GM12878 (cell line): ENCODE data around the gene MACROD2. TPM values are rescaled to one million over a fixed set of nuclear protein-coding genes. Genes with fewer than 3 reads are reported as not detected.

ENCODE experiments used
- ATAC-seq: fragments of 200-7000 bp; cut with Tn5 transposase; 3 replicates; pipeline ENCODE4 v1.9.1; 2020; ENCODE audit warnings: mild to moderate bottlenecking, moderate library complexity
- BruUV-seq: library from RNA; stranded (reverse); fragments of 400-500 nt; replicated peaks from 2 replicates; lab custom pipeline; 2021; lab: Mats Ljungman, UMichigan
- CTCF ChIA-PET: fragments of 300-600 bp; sonication (Branson Sonifier 250); formaldehyde crosslinking; extraction: SDS; loops from one replicate; lab custom pipeline; 2021; ENCODE audit warnings: inconsistent platforms; lab: Yijun Ruan, JAX
- POLR2A ChIA-PET: fragments of 350-600 bp; formaldehyde crosslinking; extraction: SDS; loops from one replicate; lab custom pipeline; 2021; ENCODE audit warnings: inconsistent platforms; lab: Charles Lee
- RAD21 ChIA-PET: fragments of 300-600 bp; sonication (Branson Sonifier 250); formaldehyde crosslinking; loops from one replicate; lab custom pipeline; 2023; ENCODE audit warnings: antibody characterized with exemption; ENCODE audit not compliant: unreplicated experiment; lab: Charles Lee
- SMC1A ChIA-PET: fragments of 300-600 bp; sonication (Branson Sonifier 250); formaldehyde crosslinking; loops from one replicate; lab custom pipeline; 2023; ENCODE audit not compliant: unreplicated experiment, uncharacterized antibody; lab: Charles Lee
- DNase-seq: peaks from one replicate; pipeline ENCODE4 v3.0.0-alpha.2; 2011; ENCODE audit warnings: low read depth, low spot score
- FAIRE-seq: peaks from 3 replicates; lab custom pipeline; 2011; peaks lifted over from hg19 to GRCh38; lab: Jason Lieb, UNC
- H2AFZ ChIP-seq: 2 replicates; pipeline ENCODE4 v1.6.0; 2011; ENCODE audit warnings: low read depth, low read length, control low read depth; ENCODE audit not compliant: control insufficient read depth
- H3K27ac ChIP-seq: 2 replicates; pipeline ENCODE4 v1.5.1; 2011; ENCODE audit warnings: control low read depth; ENCODE audit not compliant: control insufficient read depth, insufficient read depth
- H3K27me3 ChIP-seq, 2 experiments: replicated peaks in 1 of 2; 2 replicates each; pipeline versions ENCODE4 v1.6.0 to v1.6.1; 2011; ENCODE audit warnings: low read length in 1 of 2; ENCODE audit not compliant: control insufficient read depth in 2 of 2, insufficient read depth in 2 of 2
- H3K36me3 ChIP-seq, 2 experiments: 2 replicates each; pipeline ENCODE4 v1.5.1; 2011; ENCODE audit warnings: low read length in 1 of 2; ENCODE audit not compliant: control insufficient read depth in 2 of 2, insufficient read depth in 2 of 2
- H3K4me1 ChIP-seq: 2 replicates; pipeline ENCODE4 v1.6.1; 2011; ENCODE audit warnings: mild to moderate bottlenecking, low read length, moderate library complexity, mixed read lengths; ENCODE audit not compliant: control insufficient read depth, insufficient read depth
- H3K4me2 ChIP-seq: 2 replicates; pipeline ENCODE4 v1.6.0; 2011; ENCODE audit warnings: control low read depth; ENCODE audit not compliant: control insufficient read depth, insufficient read depth
- H3K4me3 ChIP-seq: fragments of 200-600 bp; sonication (generic); 2 replicates; pipeline ENCODE4 v1.5.1; 2016
- H3K79me2 ChIP-seq: 2 replicates; pipeline ENCODE4 v1.6.0; 2011; ENCODE audit warnings: low read length; ENCODE audit not compliant: control insufficient read depth, insufficient read depth
- H3K9ac ChIP-seq: 2 replicates; pipeline ENCODE4 v1.8.0; 2011; ENCODE audit warnings: low read length, control low read depth, mixed read lengths; ENCODE audit not compliant: control insufficient read depth, insufficient read depth
- H3K9me3 ChIP-seq: replicated peaks from 3 replicates; pipeline ENCODE4 v1.5.1; 2011; ENCODE audit warnings: mild to moderate bottlenecking, low read length; ENCODE audit not compliant: control insufficient read depth, insufficient read depth
- H4K20me1 ChIP-seq: 2 replicates; pipeline ENCODE4 v1.6.0; 2011; ENCODE audit not compliant: control insufficient read depth, insufficient read depth
- ATF3 ChIP-seq: IDR thresholded peaks from 2 replicates; pipeline ENCODE4 v1.6.1; 2011; ENCODE audit warnings: low read depth, mild to moderate bottlenecking, low read length, moderate library complexity, borderline replicate concordance; ENCODE audit errors: extremely low read depth
- ATF7 ChIP-seq: fragments of 450-650 bp; IDR thresholded peaks from 2 replicates; pipeline ENCODE4 v1.6.1; 2016; ENCODE audit warnings: low read depth, mild to moderate bottlenecking
- BACH1 ChIP-seq: fragments of 450-650 bp; IDR thresholded peaks from 2 replicates; pipeline ENCODE4 v1.6.1; 2017; ENCODE audit warnings: mild to moderate bottlenecking, borderline replicate concordance
- BHLHE40 ChIP-seq, 2 experiments: fragments of 450-650 bp in 1 of 2; IDR thresholded peaks; 2 replicates each; pipeline ENCODE4 v1.6.1; 2011 to 2017; ENCODE audit warnings: low read depth in 2 of 2, borderline replicate concordance in 1 of 2, improper control_type of control experiment in 1 of 2, low read length in 1 of 2, mild to moderate bottlenecking in 1 of 2
- BMI1 ChIP-seq: fragments of 450-650 bp; IDR thresholded peaks from 2 replicates; pipeline ENCODE4 v1.6.1; 2016; ENCODE audit warnings: mild to moderate bottlenecking, moderate library complexity, borderline replicate concordance
- CBX3 ChIP-seq: fragments of 200-600 bp; sonication (generic); IDR thresholded peaks from 2 replicates; pipeline ENCODE4 v1.6.1; 2016; ENCODE audit warnings: low read depth, borderline replicate concordance
- CTCF ChIP-seq, 3 experiments: IDR thresholded peaks in 2 of 3; conservative IDR thresholded peaks in 1 of 3; 2 replicates each; pipeline ENCODE4 v1.5.1; 2011; ENCODE audit warnings: low read depth in 3 of 3, low read length in 3 of 3, mild to moderate bottlenecking in 3 of 3, control low read depth in 2 of 3, moderate library complexity in 2 of 3, inconsistent platforms in 1 of 3, mixed read lengths in 1 of 3; ENCODE audit not compliant: control insufficient read depth in 2 of 3, insufficient read depth in 1 of 3; ENCODE audit errors: extremely low read depth in 1 of 3
- HCFC1 ChIP-seq: fragments of 150-350 bp; IDR thresholded peaks from 2 replicates; pipeline ENCODE4 v1.6.1; 2014; ENCODE audit warnings: low read length
- MTA2 ChIP-seq: fragments of 450-650 bp; IDR thresholded peaks from 2 replicates; pipeline ENCODE4 v1.6.1; 2016; ENCODE audit warnings: low read depth, mild to moderate bottlenecking, moderate library complexity
- SMARCA5 ChIP-seq: fragments of 450-650 bp; IDR thresholded peaks from 2 replicates; pipeline ENCODE4 v1.6.1; 2017; ENCODE audit warnings: mild to moderate bottlenecking
- TBL1XR1 ChIP-seq: IDR thresholded peaks from 2 replicates; pipeline ENCODE4 v1.6.1; 2012; ENCODE audit warnings: low read depth, low read length, improper control_type of control experiment
- TCF3 ChIP-seq: IDR thresholded peaks from 2 replicates; pipeline ENCODE4 v1.6.1; 2012; ENCODE audit warnings: low read depth, mild to moderate bottlenecking, low read length, borderline replicate concordance; ENCODE audit not compliant: insufficient read depth
- ZBED1 ChIP-seq: IDR thresholded peaks from 2 replicates; pipeline ENCODE4 v1.6.1; 2016; ENCODE audit warnings: borderline replicate concordance
- ZBTB40 ChIP-seq: fragments of 450-650 bp; IDR thresholded peaks from 2 replicates; pipeline ENCODE4 v1.6.1; 2016; ENCODE audit warnings: mild to moderate bottlenecking, moderate library complexity, borderline replicate concordance
- WGBS: methylation state at CpG from one replicate; pipeline ENCODE4 v1.1.6; 2016; ENCODE audit warnings: low lambda C conversion rate; ENCODE audit not compliant: insufficient replicate concordance, insufficient coverage; ENCODE audit errors: missing lambda C conversion rate; 5-methylcytosine and 5-hydroxymethylcytosine counted together
- in situ Hi-C: fragments of 300-500 bp; cut with MboI; formaldehyde crosslinking; loops from 9 replicates; pipeline ENCODE4 v1.14.3; 2018; ENCODE audit warnings: mixed read lengths
- intact Hi-C: fragments of 100-400 bp; cut with micrococcal nuclease; formaldehyde crosslinking; loops from one replicate; pipeline ENCODE4 v1.14.2; 2022; ENCODE audit not compliant: unreplicated experiment
- polyA plus RNA-seq, 11 experiments: library from polyadenylated mRNA; depleted of rRNA in 4 of 11; unstranded in 6 of 11; stranded (reverse) in 5 of 11; fragments of >200 nt; fragmentation: Nextera tagmentation in 4 of 11; fragmentation: Illumina TruSeq in 1 of 11; extraction: Ambion mirVana in 4 of 11; extraction: Trizol in 1 of 11; gene quantifications; 1 replicate in 1 of 11; 2 replicates in 10 of 11; pipeline versions ENCODE4 v1.2.1 to v1.2.3, GENCODE V29; 2011 to 2016; ENCODE audit warnings: inconsistent platforms in 2 of 11, missing spikeins in 2 of 11, low read depth in 1 of 11
- total RNA-seq, 4 experiments: library from RNA; depleted of rRNA in 3 of 4; stranded (reverse); fragments of >200 nt in 3 of 4; fragmentation: Illumina TruSeq in 1 of 4; extraction: Trizol in 1 of 4; gene quantifications; 2 replicates each; pipeline versions ENCODE4 v1.2.1 to v1.2.3, GENCODE V29; 2013 to 2021

MACROD2 gene
- total and polyA plus RNA-seq, 10 of the 15 experiments (the other 5 are each of a cell fraction or from before 2014, with no cell fraction given), result 1.1 to 21.5 (median 2.2) TPM

GRCh38 chr20:13960525-13960924 is 34.8 kb upstream of the MACROD2 start:
- H3K4me2 ChIP-seq, result no peak overlapping the region
- in situ Hi-C loops (no loop called here), intact Hi-C loops (no loop called here)
- ChIA-PET CTCF (no interaction called here), POLR2A (no interaction called here), RAD21 (no interaction called here), SMC1A (no interaction called here)
- no peaks in the 10 kb centered on the region for H3K27me3 ChIP-seq
- 2% methylated on average over 3 of the region's 3 CpGs for WGBS
- BruUV-seq, result no TSS peak
- H2AFZ ChIP-seq, result no peak overlapping the region
- TF ChIP-seq BACH1 (no peak), HCFC1 (no peak), BMI1 (no peak), CBX3 (no peak), ZBED1 (no peak), ATF7 (no peak), TBL1XR1 (no peak), TCF3 (no peak), BHLHE40 (IDR thresholded peaks at IDR 0.05; ENCODE audit: borderline replicate concordance in 1 of 2, low read depth in 2 of 2, low read length in 1 of 2) (no peak), ZBTB40 (no peak), CTCF (IDR thresholded peaks at IDR 0.05 in 2 of 3, conservative IDR thresholded peaks at IDR 0.05 in 1 of 3; ENCODE audit: control insufficient read depth in 2 of 3, extremely low read depth in 1 of 3, insufficient read depth in 1 of 3, low read depth in 3 of 3, low read length in 3 of 3) (no peak), MTA2 (no peak), SMARCA5 (no peak), ATF3 (no peak)
- H3K9ac ChIP-seq, result no peak overlapping the region
- FAIRE-seq (no peak), DNase-seq (no peak), ATAC-seq (no peak)
- no peaks in the 10 kb centered on the region for H3K36me3 ChIP-seq
- no peaks in the 10 kb centered on the region for H3K9me3 ChIP-seq
- H3K79me2 ChIP-seq, result no peaks in the 10 kb centered on the region
- no peaks in the 10 kb centered on the region for H3K4me1 ChIP-seq
- H3K27ac ChIP-seq, result no peak overlapping the region
- H4K20me1 ChIP-seq, result no peaks in the 10 kb centered on the region
- H3K4me3 ChIP-seq, result no peak overlapping the region
